Endothelial cell of umbilical vein (primary cell): ENCODE data around the gene KIF3A. TPM values are rescaled to one million over a fixed set of nuclear protein-coding genes. Genes with fewer than 3 reads are reported as not detected.

Experiments
- BruUV-seq: library from RNA; stranded (reverse); fragments of 400-500 nt; replicated peaks from 2 replicates; lab custom pipeline; 2021; lab: Mats Ljungman, UMichigan
- CTCF ChIA-PET: fragments of 300-600, 350-600 bp; sonication (Branson Sonifier 250); formaldehyde crosslinking; loops from one replicate; lab custom pipeline; 2021; ENCODE audit warnings: antibody characterized with exemption, inconsistent platforms; lab: Charles Lee
- POLR2A ChIA-PET: fragments of 300-600, 350-600 bp; sonication (Branson Sonifier 250); formaldehyde crosslinking; loops from one replicate; lab custom pipeline; 2021; ENCODE audit warnings: antibody characterized with exemption, inconsistent platforms; lab: Charles Lee
- DNase-seq: peaks from one replicate; pipeline ENCODE4 v3.0.0-alpha.2; 2011; ENCODE audit warnings: low read depth, low spot score
- FAIRE-seq: peaks from 2 replicates; lab custom pipeline; 2011; peaks lifted over from hg19 to GRCh38; lab: Jason Lieb, UNC
- H2AFZ ChIP-seq: 2 replicates; pipeline ENCODE4 v1.6.0; 2012; ENCODE audit warnings: low read depth, low read length, control low read depth, inconsistent platforms
- H3K27ac ChIP-seq: 2 replicates; pipeline ENCODE4 v1.5.1; 2011; ENCODE audit warnings: low read depth, mild to moderate bottlenecking, control low read depth, low read length, moderate library complexity; ENCODE audit not compliant: insufficient read depth
- H3K27me3 ChIP-seq, 2 experiments: 2 replicates each; pipeline versions ENCODE4 v1.6.0 to v1.6.1; 2011; ENCODE audit warnings: low read length in 2 of 2, mixed read lengths in 1 of 2; ENCODE audit not compliant: control insufficient read depth in 2 of 2, insufficient read depth in 2 of 2
- H3K36me3 ChIP-seq, 2 experiments: 2 replicates in 1 of 2; 3 replicates in 1 of 2; pipeline ENCODE4 v1.5.1; 2011; ENCODE audit warnings: low read length in 2 of 2, mild to moderate bottlenecking in 1 of 2, moderate library complexity in 1 of 2; ENCODE audit not compliant: control insufficient read depth in 2 of 2, insufficient read depth in 2 of 2; ENCODE audit errors: extremely low read depth in 1 of 2
- H3K4me1 ChIP-seq: 3 replicates; pipeline ENCODE4 v1.5.1; 2011; ENCODE audit warnings: mild to moderate bottlenecking, low read length; ENCODE audit not compliant: control insufficient read depth, insufficient read depth; ENCODE audit errors: extremely low read depth
- H3K4me2 ChIP-seq: 2 replicates; pipeline ENCODE4 v1.6.1; 2011; ENCODE audit warnings: low read length, control low read depth, mixed read lengths; ENCODE audit not compliant: insufficient read depth
- H3K4me3 ChIP-seq, 3 experiments: fragments of 200-600 bp in 1 of 3; sonication (generic), shearing (Covaris generic) in 1 of 3; replicated peaks in 1 of 3; 2 replicates each; pipeline ENCODE4 v1.5.1; 2011 to 2016; ENCODE audit warnings: control low read depth in 3 of 3, low read length in 3 of 3, mild to moderate bottlenecking in 2 of 3, inconsistent platforms in 1 of 3, low read depth in 1 of 3, moderate library complexity in 1 of 3; ENCODE audit not compliant: insufficient read depth in 1 of 3
- H3K79me2 ChIP-seq: 2 replicates; pipeline ENCODE4 v1.6.0; 2012; ENCODE audit warnings: low read length, inconsistent platforms; ENCODE audit not compliant: control insufficient read depth, insufficient read depth
- H3K9ac ChIP-seq: replicated peaks from 2 replicates; pipeline ENCODE3; 2011; ENCODE audit warnings: low read length, control low read depth; ENCODE audit not compliant: insufficient read depth; ENCODE audit errors: extremely low read depth
- H3K9me1 ChIP-seq: replicated peaks from 3 replicates; pipeline ENCODE4 v1.6.0; 2011; ENCODE audit warnings: mild to moderate bottlenecking, low read length; ENCODE audit not compliant: control insufficient read depth, insufficient read depth; ENCODE audit errors: extremely low read depth
- H3K9me3 ChIP-seq: replicated peaks from 2 replicates; pipeline ENCODE4 v1.5.1; 2012; ENCODE audit warnings: low read length, inconsistent platforms; ENCODE audit not compliant: control insufficient read depth, insufficient read depth
- H4K20me1 ChIP-seq: replicated peaks from 2 replicates; pipeline ENCODE3; 2011; ENCODE audit warnings: mild to moderate bottlenecking, low read length; ENCODE audit not compliant: control insufficient read depth, insufficient read depth; ENCODE audit errors: extremely low read depth
- CTCF ChIP-seq, 2 donors: IDR thresholded peaks; 1 replicate in 1 of 2; 2 replicates in 1 of 2; pipeline ENCODE4 v1.5.1; 2011; ENCODE audit warnings: low read length in 2 of 2, mild to moderate bottlenecking in 2 of 2, moderate library complexity in 2 of 2, control low read depth in 1 of 2, inconsistent platforms in 1 of 2, low read depth in 1 of 2; ENCODE audit not compliant: insufficient read depth in 1 of 2; ENCODE audit errors: extremely low read depth in 1 of 2
- GATA2 ChIP-seq: IDR thresholded peaks from 2 replicates; pipeline ENCODE4 v1.7.0; 2011; ENCODE audit warnings: low read depth, mild to moderate bottlenecking, moderate library complexity, mixed read lengths, low read length; ENCODE audit not compliant: insufficient read length, insufficient read depth
- JUN ChIP-seq: IDR thresholded peaks from 2 replicates; pipeline ENCODE4 v1.6.1; 2011; ENCODE audit warnings: borderline replicate concordance, low read depth; ENCODE audit not compliant: insufficient read length, insufficient read depth
- MYC ChIP-seq: IDR thresholded peaks from one replicate; pipeline ENCODE4 v1.6.1; 2011; ENCODE audit warnings: mild to moderate bottlenecking, low read depth, low read length
- POLR2A ChIP-seq: IDR thresholded peaks from 2 replicates; pipeline ENCODE4 v1.6.1; 2012; ENCODE audit warnings: low read depth, mild to moderate bottlenecking, control low read depth, low read length
- POLR2AphosphoS5 ChIP-seq: IDR thresholded peaks from 2 replicates; pipeline ENCODE4 v1.6.1; 2012; ENCODE audit warnings: low read depth, mild to moderate bottlenecking, control low read depth, low read length, moderate library complexity; ENCODE audit not compliant: insufficient read depth
- dilution Hi-C: fragments of 300-500 bp; cut with MboI; formaldehyde crosslinking; loops from one replicate; pipeline ENCODE4 v1.15.0; 2019; ENCODE audit warnings: low sequenced_read_pairs; ENCODE audit not compliant: extremely low pct_ligation_motif_present
- intact Hi-C: fragments of 100-400 bp; cut with micrococcal nuclease; formaldehyde crosslinking; loops from one replicate; pipeline ENCODE4 v1.10.0; 2022
- polyA plus RNA-seq, 4 experiments: library from polyadenylated mRNA; depleted of rRNA in 3 of 4; stranded (reverse) in 3 of 4; unstranded in 1 of 4; fragments of >200 nt; gene quantifications; 2 replicates each; pipeline versions ENCODE4 v1.2.1 to v1.2.3, GENCODE V29; 2011 to 2012; ENCODE audit warnings: missing spikeins in 1 of 4
- total RNA-seq: library from RNA; stranded (reverse); gene quantifications from 2 replicates; pipeline ENCODE4 v1.2.3, GENCODE V29; 2021

The KIF3A gene
- total and polyA plus RNA-seq, 2 donors (not counting 3 experiments of a cell fraction or from before 2014, with no cell fraction given) = 3.3 to 11.2 TPM

DNA sequence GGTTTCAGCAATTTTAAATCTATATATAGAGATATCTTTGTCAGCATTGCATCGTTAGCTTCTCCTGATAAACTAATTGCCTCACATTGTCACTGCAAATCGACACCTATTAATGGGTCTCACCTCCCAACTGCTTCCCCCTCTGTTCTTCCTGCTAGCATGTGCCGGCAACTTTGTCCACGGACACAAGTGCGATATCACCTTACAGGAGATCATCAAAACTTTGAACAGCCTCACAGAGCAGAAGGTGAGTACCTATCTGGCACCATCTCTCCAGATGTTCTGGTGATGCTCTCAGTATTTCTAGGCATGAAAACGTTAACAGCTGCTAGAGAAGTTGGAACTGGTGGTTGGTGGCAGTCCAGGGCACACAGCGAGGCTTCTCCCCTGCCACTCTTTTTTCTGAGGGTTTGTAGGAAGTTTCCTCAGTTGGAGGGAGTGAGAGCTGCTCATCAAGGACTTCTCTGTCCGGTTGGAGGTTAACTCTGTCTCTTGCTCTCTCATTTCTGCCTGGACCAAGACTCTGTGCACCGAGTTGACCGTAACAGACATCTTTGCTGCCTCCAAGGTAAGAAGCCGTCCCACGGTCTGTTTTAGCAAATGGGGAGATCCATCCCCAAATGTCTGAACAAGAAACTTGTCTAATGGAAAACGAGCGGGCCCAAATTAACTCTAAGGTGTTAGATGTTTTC, 63.3 kb downstream of the KIF3A start, which contains the start of gene IL4:
Gene IL4 (plus strand): TSS at position 51 of the 692 bp plus-strand sequence. CDS start 62 bp downstream, at position 113.
- DNase-seq = no peak
- no peak for FAIRE-seq
- ChIA-PET CTCF (interaction anchor here (0.8 to 1.3 kb wide), 4 partner anchors 41 to 148 kb away, joined by 3 to 6 read pairs (median 4); no protein-coding TSS in a partner anchor), POLR2A (no interaction called here)
- BruUV-seq = no TSS peak
- H3K9me1 ChIP-seq = no peaks in the 10 kb centered on the region
- H3K4me3 ChIP-seq = no peak within 1 kb of the TSS
- intact Hi-C loops = no loop called here
- H3K27ac ChIP-seq = peak within 1 kb of the TSS; percentile 29
- no peaks in the 10 kb centered on the region for H3K36me3 ChIP-seq
- H3K79me2 ChIP-seq = no peaks in the 10 kb centered on the region
- dilution Hi-C loops = no loop called here
- H3K9me3 ChIP-seq = no peaks in the 10 kb centered on the region
- no peak within 1 kb of the TSS for H3K9ac ChIP-seq
- H4K20me1 ChIP-seq = no peaks in the 10 kb centered on the region
- H2AFZ ChIP-seq = peak within 1 kb of the TSS; percentile 28
- no peak within 1 kb of the TSS for H3K4me2 ChIP-seq
- H3K4me1 ChIP-seq = peaks cover 13% of the 10 kb centered on the region
- TF ChIP-seq GATA2 (no peak), CTCF (IDR thresholded peaks at IDR 0.05; ENCODE audit: extremely low read depth in 1 of 2, insufficient read depth in 1 of 2, low read depth in 1 of 2, low read length in 2 of 2) (no peak), POLR2A (no peak), JUN (no peak), MYC (no peak), POLR2AphosphoS5 (no peak)
- H3K27me3 ChIP-seq = no peaks in the 10 kb centered on the region
